Measurements from ENCODE around the gene PRAC2.
A peak's percentile ranks its signal among the peaks of the same experiment; 100 is the strongest.
"Not testable (repeated sequence)": the region's sequence is repeated elsewhere in the genome, so short reads cannot be mapped to it uniquely, and the experiment has no call there.

PRAC2 gene

GRCh38 chr17:48722915-48723422, at the start of gene PRAC2:
Gene PRAC2 (plus strand): TSS chr17:48723185. CDS start chr17:48724411, 1,226 bp downstream.
- no peak for DNase-seq

- no peak for DNase-seq
Measured at GRCh38 chr17:48676963-48677558, 45.9 kb upstream of the PRAC2 start.

GRCh38 chr17:48678141-48678971, 44.6 kb upstream of the PRAC2 start:
- peak; percentile 34 for DNase-seq

- DNase-seq, result no peak
Measured at GRCh38 chr17:48679385-48680096, 43.4 kb upstream of the PRAC2 start.

GRCh38 chr17:48681609-48682008, 41.4 kb upstream of the PRAC2 start:
- no peak for DNase-seq

GRCh38 chr17:48690655-48691054, 32.3 kb upstream of the PRAC2 start:
- DNase-seq, result no peak

- no peak for DNase-seq
Measured at GRCh38 chr17:48692049-48692448, 30.9 kb upstream of the PRAC2 start.

GRCh38 chr17:48693178-48693577, 29.8 kb upstream of the PRAC2 start:
- DNase-seq, result no peak

- DNase-seq, result no peak
Measured at GRCh38 chr17:48701864-48702532, 21.0 kb upstream of the PRAC2 start.

- DNase-seq, result no peak
Measured at GRCh38 chr17:48704361-48705248, 18.4 kb upstream of the PRAC2 start.

- no peak for DNase-seq
Measured at GRCh38 chr17:48711128-48711527, 11.9 kb upstream of the PRAC2 start.

- DNase-seq, result no peak
Measured at GRCh38 chr17:48715496-48716399, 7.2 kb upstream of the PRAC2 start.

- not testable (repeated sequence) for DNase-seq
Measured at GRCh38 chr17:48716549-48716948, 6.4 kb upstream of the PRAC2 start.

- DNase-seq, result no peak
Measured at GRCh38 chr17:48717367-48718226, 5.4 kb upstream of the PRAC2 start.

GRCh38 chr17:48718227-48718760, 4.7 kb upstream of the PRAC2 start:
- DNase-seq, result no peak

GRCh38 chr17:48718761-48719641, 4.0 kb upstream of the PRAC2 start:
- no peak for DNase-seq

- no peak for DNase-seq
Measured at GRCh38 chr17:48719642-48720265, 3.2 kb upstream of the PRAC2 start.

All from NK-92 treated with Interleukin-12 subunit alpha and Interleukin-12 subunit beta, amount 100 ng/mL, for 24 hours (cell line).